Stimulated activated CD4-positive, alpha-beta T cell treated with anti-CD3 and anti-CD28 coated beads, Interleukin-1b, Interleukin-23, amount 100 ng/mL, for 1 hour (primary cell): ENCODE results near the gene SFN.
"Not testable (repeated sequence)": the region's sequence is repeated elsewhere in the genome, so short reads cannot be mapped to it uniquely, and the experiment has no call there.

Source experiments
- DNase-seq, 2 donors: peaks; one replicate each; pipeline ENCODE4 v3.0.0-alpha.2; 2020; ENCODE audit warnings: low read depth in 2 of 2

The SFN gene

DNA sequence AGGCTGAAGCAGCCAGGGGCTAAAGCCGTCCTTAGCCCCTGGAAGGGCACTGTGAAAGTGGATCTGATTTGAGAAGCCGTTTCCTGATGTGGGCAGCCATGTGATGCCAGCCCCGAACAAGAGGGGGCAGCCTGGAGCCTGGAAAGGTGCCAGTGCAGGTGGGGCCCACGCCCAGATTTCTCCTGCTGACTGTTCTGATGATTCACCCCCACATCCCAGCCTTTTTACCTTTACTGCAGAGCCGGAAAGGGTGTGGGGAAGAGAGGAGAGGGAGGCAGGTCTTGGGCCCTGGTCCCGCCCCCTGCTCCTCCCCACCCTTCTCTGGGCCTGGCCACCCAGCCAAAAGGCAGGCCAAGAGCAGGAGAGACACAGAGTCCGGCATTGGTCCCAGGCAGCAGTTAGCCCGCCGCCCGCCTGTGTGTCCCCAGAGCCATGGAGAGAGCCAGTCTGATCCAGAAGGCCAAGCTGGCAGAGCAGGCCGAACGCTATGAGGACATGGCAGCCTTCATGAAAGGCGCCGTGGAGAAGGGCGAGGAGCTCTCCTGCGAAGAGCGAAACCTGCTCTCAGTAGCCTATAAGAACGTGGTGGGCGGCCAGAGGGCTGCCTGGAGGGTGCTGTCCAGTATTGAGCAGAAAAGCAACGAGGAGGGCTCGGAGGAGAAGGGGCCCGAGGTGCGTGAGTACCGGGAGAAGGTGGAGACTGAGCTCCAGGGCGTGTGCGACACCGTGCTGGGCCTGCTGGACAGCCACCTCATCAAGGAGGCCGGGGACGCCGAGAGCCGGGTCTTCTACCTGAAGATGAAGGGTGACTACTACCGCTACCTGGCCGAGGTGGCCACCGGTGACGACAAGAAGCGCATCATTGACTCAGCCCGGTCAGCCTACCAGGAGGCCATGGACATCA, at the start of gene SFN:
Gene SFN (plus strand): TSS at position 369 of the 904 bp plus-strand sequence. CDS start 64 bp downstream, at position 433.
- DNase-seq: no peak

DNA sequence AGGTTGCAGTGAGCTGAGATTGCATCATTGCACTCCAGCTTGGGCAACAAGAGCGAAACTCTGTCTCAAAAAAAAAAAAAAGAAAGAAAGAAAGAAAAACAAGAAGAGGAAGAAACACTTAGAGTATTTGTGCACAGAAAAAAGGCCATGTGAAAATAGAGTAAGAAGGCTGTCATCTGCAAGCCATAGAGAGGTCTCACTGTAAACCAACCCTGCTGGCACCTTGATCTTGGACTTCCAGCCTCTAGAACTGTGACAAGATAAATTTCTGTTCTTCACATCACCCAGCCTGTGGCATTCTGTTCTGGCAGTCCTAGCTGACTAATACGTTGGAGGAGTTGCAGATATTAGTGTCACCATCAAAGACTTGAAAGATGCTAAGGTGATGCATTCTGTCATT, 48.6 kb upstream of the SFN start:
- no peak for DNase-seq

DNA sequence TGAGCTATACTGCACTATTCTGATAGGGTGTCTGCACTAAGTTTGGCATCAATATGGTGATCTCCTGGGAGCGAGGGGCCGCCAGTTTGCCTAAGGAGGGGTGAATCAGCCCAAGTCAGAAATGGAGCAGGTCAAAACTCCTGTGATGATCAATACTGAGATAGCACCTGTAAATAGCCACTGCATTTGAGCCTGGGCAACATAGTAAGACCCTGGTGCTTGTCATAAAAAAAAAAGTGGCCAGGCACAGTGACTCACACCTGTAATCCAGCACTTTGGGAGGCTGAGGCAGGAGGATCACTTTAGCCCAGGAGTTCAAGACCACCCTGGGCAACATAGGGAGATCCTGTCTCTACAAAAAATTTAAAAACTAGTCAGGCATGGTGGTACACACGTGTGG, 48.1 kb upstream of the SFN start:
- no peak for DNase-seq

DNA sequence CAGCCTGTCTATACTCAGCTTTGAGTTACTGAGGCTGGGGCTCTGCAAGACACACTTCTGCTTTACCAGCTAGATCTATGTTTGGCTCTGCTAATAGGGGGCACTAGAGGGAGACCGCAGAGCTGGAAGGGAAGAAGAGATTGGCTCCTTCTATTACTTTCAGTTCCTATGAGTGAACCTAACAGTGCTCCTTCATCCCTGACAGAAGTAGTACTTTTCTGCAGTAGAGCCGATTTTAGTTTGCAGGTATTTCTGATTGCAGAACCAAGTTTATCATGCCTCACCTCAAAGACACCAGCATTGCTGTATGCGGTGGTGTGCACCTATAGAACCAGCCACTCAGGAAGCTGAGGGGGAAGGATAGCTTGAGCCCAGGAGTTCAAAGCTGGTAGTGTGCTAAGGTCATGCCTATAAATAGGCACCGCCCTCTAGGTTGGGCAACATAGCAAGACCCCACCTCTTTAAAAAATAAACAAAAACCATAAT, 42.1 kb upstream of the SFN start:
- DNase-seq: no peak

DNA sequence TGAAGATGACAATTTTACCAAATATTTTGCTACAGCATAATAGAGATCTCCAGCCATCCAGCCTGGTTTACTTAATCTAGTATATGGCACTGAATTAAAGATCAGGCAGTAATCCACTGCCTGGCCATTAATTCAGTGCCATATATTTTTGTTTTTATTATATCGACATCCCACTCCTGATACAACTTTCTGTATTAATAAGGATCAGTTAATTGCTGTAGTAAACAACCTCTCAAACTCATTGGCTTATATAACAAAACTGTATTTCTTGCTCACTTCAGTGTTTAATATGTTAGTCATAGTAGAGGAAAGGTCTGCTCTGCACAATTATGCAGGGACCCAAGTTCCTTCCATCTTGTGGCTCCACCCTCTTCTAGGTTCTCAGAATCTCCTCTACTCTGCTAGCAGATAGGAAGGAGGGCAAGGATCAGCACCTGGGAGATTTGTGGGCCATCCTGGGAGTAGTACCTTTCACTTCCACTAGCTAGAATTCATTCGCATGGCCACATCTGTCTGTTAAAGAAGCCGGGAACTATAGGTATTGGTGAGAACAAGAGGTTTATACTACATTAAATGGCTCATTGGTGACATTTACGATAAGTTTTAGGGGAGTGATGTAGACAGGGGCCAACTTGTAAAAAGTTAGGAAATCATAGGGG, 40.1 kb upstream of the SFN start:
- no peak for DNase-seq

DNA sequence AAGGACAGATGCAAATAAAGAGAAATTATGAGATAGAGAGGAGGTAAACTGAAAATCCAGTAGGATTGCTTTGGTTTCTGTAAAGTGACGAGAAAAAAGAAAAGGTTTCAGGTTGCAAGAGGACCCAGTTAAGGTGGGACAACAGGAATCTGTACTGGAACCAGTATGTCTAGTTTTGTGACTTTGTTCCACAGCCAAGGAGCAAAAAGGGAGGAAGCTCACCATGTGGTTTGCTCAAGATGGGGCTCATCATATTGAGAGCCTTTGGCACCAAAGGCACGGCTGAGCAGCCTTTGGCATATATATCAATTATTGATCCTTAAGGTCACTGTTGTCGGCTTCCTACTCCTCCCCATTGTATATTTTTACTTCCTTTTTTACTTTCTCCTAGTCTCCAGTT, 38.2 kb upstream of the SFN start:
- DNase-seq: no peak

DNA sequence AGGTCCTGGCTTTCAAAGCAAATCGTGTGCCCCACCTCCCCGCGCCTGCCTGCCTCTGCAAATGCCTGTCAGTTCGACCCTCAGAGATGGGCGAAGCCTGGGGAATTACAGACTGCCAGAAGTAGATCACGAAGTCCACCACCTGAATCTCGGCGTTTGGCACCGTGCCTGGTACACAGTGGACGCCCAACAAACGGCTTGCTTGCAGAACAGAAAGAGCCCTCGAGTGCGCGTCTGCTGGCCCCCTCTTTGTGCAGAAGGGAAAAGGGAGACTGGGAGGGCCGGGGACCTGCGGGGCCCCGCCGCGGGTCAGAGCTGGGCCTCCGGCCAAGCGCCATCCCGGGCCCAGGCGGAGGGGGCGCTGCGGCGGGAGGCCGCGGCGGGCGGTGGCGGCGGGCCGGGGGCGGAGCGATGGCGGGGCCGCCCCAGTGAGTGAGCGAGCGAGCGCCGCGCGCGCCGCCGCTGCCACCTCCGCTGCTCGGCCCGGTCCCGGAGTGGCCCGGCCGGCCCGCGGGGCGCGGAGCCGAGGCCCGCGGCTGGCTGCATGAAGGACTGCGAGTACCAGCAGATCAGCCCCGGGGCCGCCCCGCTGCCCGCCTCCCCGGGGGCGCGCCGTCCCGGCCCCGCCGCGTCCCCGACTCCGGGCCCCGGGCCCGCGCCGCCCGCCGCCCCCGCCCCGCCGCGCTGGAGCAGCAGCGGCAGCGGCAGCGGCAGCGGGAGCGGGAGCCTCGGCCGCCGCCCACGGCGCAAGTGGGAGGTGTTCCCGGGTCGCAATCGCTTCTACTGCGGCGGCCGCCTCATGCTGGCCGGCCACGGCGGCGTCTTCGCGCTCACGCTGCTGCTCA, 36.5 kb upstream of the SFN start, which contains the start of gene ZDHHC18:
Gene ZDHHC18 (plus strand): TSS at position 428 of the 845 bp plus-strand sequence. CDS start 117 bp downstream, at position 545.
- peak; percentile 37 to 47 for DNase-seq

DNA sequence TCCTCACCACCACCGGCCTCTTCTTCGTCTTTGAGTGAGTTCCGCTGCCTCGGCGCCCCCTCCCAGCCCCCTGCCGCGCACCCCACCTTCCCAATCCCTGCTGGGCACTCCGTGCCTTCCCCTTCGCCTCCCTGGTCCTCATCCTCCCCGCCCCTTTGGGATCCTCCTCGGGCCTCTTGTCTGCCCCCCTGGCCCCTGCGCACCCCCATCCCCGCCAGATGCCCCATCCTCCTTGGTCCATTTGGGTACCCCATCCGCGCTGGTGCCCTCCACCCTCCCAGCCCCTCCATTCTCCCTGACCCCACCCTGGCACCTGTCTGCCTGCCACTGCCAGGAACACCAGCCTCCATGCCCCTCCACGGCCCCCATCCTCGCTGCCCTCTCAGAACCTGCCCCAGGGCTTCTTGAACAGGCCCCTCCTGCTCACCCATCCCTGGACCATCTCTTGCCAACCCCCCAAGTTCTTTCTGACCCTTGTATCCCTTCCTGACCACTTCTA, 35.8 kb upstream of the SFN start:
- no peak for DNase-seq

DNA sequence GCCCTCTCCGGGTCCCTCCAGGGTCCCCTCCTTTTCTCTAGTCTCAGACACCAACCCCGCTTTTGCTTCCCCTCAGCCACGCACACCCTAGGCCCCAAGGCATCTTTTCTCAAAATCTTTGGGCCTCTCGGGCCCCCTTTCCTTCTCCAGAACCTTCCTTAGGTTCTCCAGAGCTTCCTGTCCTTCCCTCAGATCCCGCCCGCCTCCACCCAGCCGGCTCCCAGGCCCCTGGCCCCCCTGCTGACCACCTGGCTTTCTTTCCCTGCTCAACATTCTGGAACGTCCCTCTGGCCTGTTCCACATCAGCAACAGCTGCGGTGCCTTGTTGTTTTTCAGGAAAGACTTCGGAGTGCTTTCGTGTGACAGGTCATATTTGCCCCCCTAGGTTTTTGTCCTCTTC, 35.3 kb upstream of the SFN start:
- no peak for DNase-seq

DNA sequence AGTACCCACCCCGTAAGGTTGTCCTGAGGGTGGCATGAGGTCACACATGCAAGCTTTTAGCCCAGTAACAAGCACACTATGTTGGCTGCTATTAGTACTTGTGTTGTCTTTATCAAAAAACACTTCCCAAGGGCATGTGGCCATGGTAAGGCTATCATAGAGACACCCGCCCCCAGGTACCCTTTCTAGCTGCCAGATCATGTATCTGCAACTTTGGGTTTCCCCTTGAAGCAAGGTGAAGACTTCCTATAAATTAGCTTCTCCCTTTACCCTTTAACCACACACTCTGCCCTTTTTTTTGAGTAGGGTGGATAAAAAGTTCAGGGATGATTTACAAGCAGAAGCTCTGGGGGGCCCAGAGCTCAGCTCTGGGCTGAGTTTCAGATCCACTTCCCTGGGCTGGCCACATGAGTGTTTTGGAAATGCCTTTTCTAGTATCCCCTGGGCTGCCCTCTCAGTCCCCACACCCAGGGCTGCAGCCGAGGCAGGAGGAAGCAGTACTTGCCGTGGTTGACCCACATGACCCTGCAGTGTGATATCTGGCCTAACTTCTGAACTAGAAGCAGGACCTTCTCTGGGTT, 34.4 kb upstream of the SFN start:
- DNase-seq: no peak

DNA sequence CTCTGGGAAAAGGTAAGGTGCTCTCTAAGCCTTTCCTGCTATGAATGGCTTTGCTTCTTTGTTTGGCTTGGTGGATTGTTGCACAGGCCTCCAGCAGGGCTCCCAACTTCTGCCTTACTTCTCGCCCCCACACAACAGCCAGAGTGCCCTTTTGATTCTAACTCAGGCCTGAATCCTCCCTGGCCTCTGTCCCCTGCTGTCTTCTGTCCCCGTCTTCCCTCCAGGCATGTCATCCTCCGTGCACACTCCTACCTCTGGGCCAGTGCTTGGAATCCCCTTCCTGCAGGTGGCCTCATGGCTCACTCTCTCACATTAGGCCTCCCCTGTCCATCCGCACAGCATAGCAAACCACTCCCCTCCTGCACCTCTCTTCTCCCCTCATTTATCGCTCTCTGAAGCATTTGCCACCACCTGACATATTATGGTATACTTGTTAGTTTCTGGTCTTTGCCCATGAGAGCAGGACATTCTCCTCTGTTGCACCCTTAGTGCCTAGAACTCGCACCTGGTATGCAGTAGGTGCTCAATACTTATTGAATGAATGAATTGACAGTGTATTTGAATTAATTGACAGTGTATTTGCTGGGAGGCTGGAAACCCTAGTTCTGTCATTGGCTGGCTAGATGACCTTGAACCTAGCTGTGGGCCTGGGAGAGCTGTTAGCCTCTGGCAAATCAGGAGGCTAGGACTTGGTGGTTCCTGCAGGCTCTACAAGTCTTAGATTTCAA, 33.6 kb upstream of the SFN start:
- DNase-seq: no peak

DNA sequence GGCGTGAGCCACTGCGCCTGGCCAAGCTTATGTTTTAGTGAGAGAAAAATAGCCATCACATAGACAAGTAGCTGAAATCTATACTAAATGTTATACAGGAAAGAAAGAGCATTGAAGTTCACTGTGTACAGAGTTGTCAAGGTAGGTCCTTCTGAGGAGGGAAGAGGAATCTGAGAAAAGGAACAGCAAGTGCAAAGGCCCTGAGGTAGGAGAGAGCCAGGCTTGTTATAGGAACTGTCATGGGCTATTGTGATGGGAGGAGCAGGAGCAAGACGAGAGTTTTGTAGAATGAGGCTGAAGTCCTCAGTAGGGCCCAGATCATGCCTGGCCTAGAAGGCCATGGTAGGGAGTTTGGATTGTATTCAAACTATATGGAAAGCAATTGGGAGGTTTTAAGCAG, 31.9 kb upstream of the SFN start:
- DNase-seq: no peak

DNA sequence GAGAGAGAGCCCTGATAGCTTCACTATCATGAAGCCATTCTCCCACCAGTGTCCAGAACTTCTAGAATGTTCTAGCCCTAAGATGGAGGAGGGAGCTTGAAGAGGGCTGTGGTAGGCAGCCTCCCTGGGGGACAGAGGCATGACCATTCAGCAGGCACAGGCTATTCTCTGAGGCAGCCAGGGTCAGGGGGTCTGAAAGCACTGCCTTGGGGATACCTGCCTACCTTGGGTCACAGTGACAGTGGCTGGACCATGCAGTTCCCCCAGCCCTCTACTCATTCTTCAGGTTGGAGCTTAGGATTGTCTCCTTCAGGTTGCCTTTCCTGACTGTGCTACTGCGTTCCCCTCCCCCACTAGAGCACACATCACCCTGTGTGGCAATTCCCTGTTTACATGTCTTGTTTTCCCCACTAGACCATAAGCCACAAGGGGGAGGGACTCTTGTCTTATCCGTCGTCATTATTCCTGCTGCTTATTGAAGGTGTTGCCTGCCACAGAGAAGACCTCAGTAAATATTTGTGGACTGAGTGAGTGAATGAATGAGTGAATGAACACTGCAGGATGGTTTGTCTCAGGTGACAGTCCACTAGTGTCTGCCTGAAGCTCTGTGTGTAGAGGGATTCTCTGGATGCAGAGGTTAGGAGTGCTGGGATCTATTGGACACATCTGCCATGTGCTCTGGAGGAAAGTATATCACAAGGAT, 31.3 kb upstream of the SFN start:
- no peak for DNase-seq

DNA sequence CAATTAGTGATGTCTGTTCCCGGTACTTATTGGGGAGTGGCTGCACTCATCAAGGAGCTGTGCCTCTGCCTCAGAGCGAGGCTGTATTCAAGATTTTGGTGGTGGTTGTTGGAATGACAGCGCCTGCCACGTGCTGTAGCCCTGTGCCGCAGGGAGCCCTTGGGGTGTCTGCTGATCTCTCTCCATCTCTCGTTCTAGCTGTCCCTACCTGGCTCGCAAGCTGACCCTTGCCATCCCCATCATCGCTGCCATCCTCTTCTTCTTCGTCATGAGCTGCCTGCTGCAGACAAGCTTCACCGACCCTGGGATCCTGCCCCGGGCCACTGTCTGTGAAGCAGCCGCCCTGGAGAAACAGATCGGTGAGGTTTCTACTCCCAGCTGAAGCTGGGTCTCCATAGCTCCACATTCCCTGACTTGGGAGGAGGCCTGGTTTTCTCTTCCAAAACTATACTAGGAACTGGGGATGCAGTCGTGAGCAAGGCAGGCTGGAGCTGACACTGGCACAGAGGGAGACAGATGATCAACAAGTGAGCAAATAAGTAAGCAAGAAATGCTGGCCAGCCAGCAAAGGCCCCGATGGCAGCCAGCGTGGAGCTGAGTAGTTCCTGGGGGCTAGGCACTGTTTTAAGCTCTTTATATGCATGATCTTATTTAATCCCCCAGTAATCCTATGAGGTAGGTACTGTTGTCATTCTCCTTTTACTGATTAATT, 30.5 kb upstream of the SFN start:
- no peak for DNase-seq

DNA sequence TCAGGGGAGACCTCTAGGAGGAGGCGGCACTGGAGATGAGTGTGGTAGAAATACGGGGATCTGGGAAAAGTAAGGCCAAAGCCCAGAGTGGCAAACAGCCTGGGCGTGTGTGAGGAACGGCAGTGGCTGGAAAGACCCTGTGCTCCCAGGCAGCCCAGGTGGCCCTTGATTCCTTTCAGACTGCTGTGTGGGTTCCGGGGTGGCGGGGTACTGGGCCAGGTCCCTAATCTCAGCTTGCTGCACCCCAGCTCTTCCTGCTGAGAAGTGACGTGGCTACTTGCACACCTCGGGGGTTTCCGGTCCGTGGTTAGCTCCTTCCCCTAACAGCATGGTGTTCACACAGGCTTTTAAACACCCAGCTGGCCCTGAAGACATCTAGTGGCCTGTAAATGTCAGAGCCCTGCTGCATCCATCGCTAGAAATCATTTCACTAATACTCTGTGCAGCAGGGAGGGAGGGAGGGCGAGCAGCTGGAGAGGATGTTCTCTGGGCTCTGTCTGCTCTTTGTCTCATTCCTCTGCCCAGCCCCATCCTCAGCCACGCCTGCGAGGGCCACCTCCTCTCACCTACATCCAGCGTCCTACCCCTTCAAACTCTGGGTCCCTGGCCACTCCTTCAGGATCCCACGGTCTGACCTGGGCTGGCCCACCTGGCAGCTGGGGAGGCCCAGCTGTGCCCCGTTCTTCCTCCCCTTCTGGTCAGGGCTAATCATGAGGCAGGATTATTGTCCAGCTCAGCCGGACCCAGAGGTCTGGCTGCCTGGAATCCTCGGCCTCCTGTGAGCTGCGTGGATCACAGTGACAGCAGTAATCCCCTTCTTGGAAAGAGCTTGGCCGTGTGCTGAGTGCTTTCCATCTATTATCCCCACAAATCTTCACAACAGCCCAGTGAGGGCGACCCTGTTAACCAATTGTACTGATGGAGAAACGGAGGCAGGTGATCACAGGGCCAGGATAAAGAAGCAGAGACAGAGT, 29.2 kb upstream of the SFN start:
- DNase-seq: peak; percentile 58 to 77

DNA sequence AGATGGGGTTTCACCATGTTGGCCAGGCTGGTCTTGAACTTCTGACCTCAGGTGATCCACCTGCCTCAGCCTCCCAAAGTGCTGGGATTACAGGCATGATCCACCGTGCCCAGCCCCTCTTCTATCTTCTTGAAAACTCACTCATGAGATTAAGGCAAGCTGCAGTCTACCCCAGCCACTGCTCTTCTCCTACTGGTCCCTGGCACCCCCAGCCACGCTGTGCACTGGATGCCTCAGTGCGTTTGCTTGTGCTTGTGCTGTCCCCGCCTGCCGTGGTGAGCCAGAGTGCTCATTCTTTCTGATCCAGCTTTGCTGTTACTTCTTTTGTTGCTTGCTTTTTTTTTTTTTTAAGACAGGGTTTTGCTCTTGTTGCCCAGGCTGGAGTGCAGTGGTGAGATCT, 25.3 kb upstream of the SFN start:
- not testable (repeated sequence) for DNase-seq

DNA sequence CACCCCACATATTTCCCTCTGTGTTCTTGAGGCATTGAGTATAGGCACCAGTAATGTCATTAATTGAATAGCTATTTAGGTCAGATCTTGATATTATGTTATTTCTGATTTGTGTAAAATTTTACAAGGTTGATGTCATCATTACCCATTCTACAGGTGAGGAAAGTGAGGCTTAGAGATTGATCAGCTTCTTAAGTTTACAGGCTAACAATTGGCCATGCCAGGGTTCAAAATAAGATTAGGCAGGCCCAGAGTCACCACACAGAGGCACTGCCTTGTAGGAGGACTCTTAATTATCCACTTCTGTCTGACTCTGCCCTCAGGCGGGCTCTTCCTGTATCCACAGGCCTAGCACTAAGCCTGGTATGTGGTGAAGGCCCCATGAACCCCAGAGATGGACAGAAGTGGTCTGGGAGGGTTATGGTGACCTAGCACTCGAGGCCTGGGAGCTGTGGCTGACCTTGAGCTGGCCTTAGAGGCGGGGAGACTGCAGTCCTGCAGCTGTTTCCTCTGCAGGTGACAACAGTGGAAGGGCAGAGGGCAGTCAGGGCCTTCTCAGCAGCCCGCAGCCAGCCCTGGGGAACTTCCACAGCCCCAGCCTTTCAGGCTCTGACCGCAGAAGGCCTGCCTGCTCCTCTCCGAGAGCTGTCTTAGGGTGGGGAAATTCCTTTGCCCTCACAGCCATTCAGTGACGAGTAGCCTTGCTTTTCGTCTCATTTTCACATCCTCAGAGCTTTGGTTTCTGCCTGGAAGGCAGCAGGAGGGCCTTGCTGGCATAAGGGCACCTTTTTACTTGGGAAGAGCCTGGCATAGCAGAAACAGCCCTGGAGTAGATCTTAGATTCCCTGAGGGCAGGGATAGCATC, 24.2 kb upstream of the SFN start:
- no peak for DNase-seq
